HG03460 (cell line): ENCODE results near the gene ADK.
"Not testable (repeated sequence)": the region's sequence is repeated elsewhere in the genome, so short reads cannot be mapped to it uniquely, and the experiment has no call there.

ENCODE experiments used
- ATAC-seq: cut with Tn5 transposase; IDR thresholded peaks from one replicate; pipeline ENCODE4 v1.9.1; 2021; ENCODE audit not compliant: unreplicated experiment

The ADK gene

GRCh38 chr10:74150990-74151878, at the start of gene ADK:
Gene ADK (plus strand): TSS chr10:74151221. CDS start chr10:74151279, 58 bp downstream.
- peak; percentile 81 for ATAC-seq

DNA sequence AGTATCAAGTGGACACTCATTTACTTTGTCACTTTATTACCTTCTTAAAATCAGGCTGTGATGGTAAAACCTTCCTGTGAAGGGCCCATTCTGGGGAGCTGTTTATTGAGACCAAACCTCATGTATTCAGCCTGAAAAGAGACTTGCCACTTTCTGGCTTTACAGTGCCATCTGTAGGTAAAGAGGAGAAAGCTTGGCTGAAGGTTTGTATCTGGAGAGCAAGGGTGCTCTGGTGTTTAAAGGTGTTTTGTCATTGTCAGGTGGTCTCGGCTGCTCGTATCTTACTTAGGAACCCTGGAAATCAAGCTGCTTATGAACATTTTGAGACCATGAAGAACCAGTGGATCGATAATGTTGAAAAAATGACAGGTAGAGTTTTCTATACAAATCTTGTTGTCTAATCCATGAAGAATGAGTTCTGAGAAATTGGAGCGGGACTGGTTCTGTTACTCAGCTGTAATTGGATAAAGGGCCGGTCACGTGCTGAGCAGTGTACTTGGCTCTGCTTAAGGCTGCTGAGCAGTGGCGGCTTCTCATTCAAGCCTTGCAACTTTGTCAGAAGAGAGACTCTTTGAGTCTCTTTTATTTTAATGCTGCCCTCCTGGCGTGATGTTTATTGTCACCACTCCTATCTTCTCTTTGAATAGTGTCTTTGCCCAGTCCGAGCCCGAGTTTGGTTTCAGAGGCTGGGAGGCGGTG, 47.3 kb upstream of the ADK start:
- ATAC-seq = no peak

- ATAC-seq = no peak
Measured at GRCh38 chr10:74104480-74104879, 46.5 kb upstream of the ADK start.

DNA sequence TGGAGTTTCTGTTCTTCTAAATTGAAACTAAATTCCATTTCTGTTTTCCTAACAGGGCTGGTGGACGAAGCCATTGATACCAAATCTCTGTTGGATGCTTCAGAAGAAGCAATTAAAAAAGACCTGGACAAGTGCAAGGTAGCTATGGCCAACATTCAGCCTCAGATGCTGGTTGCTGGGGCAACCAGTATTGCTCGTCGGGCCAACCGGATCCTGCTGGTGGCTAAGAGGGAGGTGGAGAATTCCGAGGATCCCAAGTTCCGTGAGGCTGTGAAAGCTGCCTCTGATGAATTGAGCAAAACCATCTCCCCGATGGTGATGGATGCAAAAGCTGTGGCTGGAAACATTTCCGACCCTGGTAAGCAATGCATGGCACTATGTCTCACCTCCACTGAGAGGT, 46.0 kb upstream of the ADK start:
- no peak for ATAC-seq

GRCh38 chr10:74107391-74107790, 43.6 kb upstream of the ADK start:
- no peak for ATAC-seq

DNA sequence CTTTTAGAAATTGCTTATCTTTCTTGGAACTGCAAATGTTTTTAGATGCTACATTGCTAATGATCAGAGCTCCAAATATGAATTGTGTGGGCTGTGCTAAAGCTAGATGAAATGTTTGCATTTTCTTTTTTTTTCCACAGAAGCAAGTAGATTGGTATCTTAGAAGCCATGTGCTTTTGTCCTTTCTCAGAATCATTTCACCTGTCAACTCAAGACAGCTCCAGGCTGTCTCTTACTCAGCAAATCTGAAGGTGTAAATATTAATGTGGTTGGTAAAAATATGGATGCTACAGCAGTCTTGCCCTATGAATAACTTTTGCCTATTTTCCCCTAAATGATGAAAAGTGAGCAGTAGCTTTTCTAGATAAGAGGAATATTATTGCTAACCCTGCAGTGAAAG, 41.6 kb upstream of the ADK start:
- no peak for ATAC-seq

DNA sequence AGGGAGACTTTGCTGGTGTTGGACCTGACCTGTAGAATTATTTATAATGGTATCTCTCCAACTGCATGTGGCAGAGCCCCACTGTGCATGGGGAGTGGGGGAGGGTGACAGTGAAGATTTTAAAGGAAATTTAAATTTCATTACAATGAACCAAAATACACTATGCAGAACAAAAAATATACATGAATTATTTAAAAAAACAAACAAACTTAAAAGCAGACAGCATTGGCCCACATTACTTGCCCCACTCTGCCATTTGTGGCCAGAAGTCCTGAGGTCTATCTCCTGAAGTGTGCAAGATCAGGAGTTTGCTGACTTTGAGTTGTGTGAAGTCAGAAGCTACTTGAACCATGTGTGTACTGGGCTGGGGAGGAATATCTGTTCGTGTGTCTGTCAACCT, 40.9 kb upstream of the ADK start:
- ATAC-seq = no peak

GRCh38 chr10:74111799-74112198, 39.2 kb upstream of the ADK start:
- no peak for ATAC-seq

DNA sequence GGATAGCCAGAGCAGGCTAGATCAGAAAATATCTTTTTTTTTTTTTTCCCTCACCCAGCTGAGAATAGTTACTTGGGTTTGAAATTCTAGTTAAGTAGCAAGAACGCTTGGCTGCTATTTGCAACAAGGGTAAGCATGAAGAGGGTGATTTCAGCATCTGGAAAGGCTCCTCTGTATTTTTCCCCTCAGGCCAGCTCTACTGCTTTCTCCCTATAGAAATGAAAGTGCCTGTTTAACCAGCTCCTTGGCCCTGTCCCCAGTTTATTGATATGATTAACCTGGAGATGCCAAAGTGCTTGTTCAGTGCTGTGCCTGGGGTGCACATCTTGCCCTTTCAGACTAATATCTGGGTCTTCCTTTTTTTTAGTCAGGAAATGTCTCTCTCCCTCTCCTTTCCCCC, 37.5 kb upstream of the ADK start:
- no peak for ATAC-seq

- no peak for ATAC-seq
Measured at GRCh38 chr10:74114041-74114448, 37.0 kb upstream of the ADK start.

DNA sequence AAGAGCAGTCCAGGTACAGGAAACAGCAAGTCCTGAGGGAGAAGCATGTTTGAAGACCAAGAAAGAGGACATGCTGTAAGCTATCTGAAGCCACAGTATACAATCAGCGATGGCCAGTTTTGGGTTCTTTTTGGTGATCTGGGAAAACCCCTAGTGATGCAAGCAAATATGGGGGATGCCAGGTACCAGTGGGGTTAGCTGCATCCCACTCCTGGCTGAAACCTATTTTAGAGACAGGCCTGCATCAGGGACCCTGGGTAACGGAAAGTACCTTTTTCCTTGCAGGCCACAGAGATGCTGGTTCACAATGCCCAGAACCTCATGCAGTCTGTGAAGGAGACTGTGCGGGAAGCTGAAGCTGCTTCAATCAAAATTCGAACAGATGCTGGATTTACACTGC, 33.3 kb upstream of the ADK start:
- ATAC-seq = no peak

DNA sequence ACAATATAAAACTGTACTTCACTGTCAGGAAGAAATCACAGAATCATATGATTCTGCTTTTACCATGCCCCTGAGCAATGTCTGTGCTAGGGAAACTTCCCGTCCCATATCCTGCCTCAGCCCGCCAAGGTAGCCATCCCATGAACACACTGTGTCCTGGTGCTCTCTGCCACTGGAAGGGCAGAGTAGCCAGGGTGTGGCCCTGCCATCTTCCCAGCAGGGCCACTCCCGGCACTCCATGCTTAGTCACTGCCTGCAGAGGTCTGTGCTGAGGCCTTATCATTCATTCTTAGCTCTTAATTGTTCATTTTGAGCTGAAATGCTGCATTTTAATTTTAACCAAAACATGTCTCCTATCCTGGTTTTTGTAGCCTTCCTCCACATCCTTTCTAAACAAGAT, 32.2 kb upstream of the ADK start:
- no peak for ATAC-seq

DNA sequence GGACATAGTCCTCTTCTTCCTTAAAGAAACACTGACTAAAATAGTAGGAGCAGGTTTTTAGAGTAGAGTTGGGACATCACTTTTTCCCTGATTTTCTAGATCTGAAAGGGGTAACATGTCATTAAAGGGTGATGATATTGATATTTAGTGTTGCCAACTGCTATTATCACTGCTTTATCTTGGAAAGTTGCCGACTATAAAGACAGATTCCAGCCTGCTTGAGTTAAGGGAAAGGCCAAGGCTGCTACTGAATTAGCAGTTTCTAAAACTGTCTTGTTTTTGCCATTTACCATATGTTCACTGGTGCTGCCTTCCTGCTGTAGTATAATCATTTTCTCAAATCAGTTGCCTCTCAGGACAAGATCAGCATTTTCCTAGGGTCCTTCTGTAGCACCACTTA, 30.1 kb upstream of the ADK start:
- ATAC-seq = no peak

DNA sequence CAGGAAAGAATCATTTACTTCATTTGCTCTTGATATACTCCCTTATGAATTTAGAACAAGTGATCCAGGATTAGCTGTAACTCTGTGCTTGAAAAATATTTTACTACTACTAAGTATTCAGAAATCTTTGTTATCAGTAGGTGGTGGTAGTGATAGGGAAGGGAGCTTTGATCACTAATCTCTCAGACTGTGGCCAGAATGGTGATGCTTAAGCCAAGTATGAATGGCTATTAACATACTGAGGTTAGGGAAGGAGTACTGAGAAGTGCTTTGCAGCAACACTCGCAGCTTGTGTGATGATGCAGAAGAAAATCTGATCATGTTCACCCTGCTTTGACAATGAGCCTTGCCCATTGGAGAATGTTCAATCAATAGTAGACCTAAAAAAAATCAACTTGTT, 29.7 kb upstream of the ADK start:
- no peak for ATAC-seq

DNA sequence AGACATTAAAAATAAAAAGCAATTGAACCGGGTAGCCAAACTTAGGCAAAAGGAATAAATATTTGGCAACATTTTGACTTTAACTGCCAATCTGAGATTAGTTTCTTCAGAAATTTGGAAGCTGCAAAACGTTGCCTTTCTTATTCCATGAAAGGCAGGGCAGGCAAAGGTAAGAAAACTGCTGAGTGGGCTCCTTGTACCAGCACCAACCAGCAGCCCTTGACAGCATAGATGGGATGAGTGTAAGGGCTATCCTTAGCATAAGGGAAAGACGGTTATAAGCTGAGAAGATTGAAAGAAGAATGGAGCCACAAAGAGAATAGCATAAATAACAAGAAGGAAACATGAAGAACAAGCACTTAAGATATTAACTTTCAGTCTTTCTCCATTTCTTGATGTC, 29.0 kb upstream of the ADK start:
- no peak for ATAC-seq

- no peak for ATAC-seq
Measured at GRCh38 chr10:74123081-74123480, 27.9 kb upstream of the ADK start.

- no peak for ATAC-seq
Measured at GRCh38 chr10:74133923-74134820, 16.8 kb upstream of the ADK start.

- ATAC-seq = no peak
Measured at GRCh38 chr10:74135452-74135851, 15.6 kb upstream of the ADK start.

DNA sequence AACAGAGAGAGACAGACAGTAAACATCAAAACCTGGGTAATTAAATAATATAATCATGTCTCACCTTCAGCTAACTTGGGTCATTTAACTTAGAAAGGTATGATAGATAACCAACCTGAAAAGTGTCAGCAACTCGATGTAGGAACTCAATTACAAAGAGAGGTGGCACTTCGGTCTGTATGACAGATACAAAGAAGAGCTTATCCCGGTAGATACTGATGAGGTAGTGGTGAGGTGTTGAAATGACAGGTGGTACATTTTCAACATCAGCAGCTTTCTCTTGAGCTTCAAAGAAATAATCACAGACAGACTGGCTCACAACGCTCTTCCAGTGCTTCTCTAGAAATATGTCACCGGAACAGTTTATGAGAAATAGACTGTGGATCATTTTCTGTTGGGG, 13.0 kb upstream of the ADK start:
- ATAC-seq = no peak

- ATAC-seq = not testable (repeated sequence)
Measured at GRCh38 chr10:74138596-74138995, 12.4 kb upstream of the ADK start.

DNA sequence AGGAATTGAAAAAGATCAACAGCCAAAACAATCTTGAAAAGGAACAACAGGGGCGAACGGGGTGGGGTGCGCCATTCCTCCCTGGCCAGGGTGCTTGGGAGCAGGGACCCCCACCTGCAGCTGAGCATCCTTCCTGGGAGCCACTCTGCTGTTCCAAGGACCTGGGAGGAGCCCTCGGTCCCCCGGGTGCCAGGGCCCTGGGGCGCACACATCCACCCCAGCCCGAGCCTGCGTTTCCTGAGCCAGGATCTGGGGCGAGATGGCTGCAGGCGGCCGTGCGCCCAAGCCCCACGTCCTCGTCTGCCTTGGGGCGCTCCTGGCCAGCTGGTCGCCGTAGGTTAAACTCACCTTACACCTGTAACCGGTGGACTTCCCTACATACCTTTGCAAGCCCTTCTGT, 11.0 kb upstream of the ADK start:
- ATAC-seq = no peak
